Lower leg skin (tissue), 3 donors: Measurements from ENCODE around the gene PTRHD1.

Source experiments
- POLR2A ChIP-seq, 2 donors: fragments of 450-650 bp; IDR thresholded peaks; one replicate each; pipeline ENCODE4 v1.6.1; 2016 to 2017; ENCODE audit warnings: antibody characterized with exemption in 2 of 2, mild to moderate bottlenecking in 1 of 2, moderate library complexity in 1 of 2
- TF ChIP-seq, protein P1 (sequence below), 3 donors: fragments of 450-650 bp; IDR thresholded peaks; one replicate each; pipeline ENCODE4 v1.5.1; 2016; ENCODE audit warnings: antibody characterized with exemption in 3 of 3, mild to moderate bottlenecking in 3 of 3, moderate library complexity in 2 of 3

DNA sequence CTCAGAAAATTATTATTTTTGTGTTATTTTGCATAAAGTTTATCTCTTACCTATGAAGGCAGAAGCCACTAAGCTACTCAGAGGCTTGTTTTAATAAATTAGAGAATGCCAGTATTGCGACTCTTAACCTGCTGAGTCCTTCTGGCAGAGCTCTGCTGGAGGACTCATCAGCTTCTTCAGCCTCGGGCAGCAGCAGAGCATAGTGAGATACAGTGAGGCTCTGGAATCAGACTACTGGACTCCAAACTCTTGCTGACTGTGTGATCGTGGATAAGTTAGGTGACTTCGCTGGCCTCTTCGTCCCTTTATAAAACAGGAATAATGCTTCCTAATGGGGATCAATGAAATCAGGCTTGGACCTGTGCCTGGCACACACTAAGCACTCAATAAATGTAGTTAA, 1.7 kb downstream of the PTRHD1 start:
- TF ChIP-seq, protein P1, sequence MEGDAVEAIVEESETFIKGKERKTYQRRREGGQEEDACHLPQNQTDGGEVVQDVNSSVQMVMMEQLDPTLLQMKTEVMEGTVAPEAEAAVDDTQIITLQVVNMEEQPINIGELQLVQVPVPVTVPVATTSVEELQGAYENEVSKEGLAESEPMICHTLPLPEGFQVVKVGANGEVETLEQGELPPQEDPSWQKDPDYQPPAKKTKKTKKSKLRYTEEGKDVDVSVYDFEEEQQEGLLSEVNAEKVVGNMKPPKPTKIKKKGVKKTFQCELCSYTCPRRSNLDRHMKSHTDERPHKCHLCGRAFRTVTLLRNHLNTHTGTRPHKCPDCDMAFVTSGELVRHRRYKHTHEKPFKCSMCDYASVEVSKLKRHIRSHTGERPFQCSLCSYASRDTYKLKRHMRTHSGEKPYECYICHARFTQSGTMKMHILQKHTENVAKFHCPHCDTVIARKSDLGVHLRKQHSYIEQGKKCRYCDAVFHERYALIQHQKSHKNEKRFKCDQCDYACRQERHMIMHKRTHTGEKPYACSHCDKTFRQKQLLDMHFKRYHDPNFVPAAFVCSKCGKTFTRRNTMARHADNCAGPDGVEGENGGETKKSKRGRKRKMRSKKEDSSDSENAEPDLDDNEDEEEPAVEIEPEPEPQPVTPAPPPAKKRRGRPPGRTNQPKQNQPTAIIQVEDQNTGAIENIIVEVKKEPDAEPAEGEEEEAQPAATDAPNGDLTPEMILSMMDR (IDR thresholded peaks at IDR 0.05) = no peak
- no peak for TF ChIP-seq POLR2A (IDR thresholded peaks at IDR 0.05)
